Suprapubic skin (tissue), 4 donors: Measurements from ENCODE around the gene STAT1. TPM values are rescaled to one million over a fixed set of nuclear protein-coding genes. Genes with fewer than 3 reads are reported as not detected.
A peak's percentile ranks its signal among the peaks of the same experiment; 100 is the strongest.

Source experiments
- DNase-seq, 2 donors: peaks; one replicate each; pipeline ENCODE4 v3.0.0-alpha.2; 2019; ENCODE audit warnings: low spot score in 2 of 2
- H3K27ac ChIP-seq: fragments of 200-600 bp; sonication (generic); one replicate; pipeline ENCODE4 v1.5.1; 2019
- H3K27me3 ChIP-seq: fragments of 200-600 bp; sonication (generic); one replicate; pipeline ENCODE4 v1.5.1; 2019
- H3K36me3 ChIP-seq: fragments of 200-600 bp; sonication (generic); one replicate; pipeline ENCODE4 v1.5.1; 2019
- H3K4me1 ChIP-seq: fragments of 200-600 bp; sonication (generic); one replicate; pipeline ENCODE4 v1.5.1; 2019
- H3K4me3 ChIP-seq: fragments of 200-600 bp; sonication (generic); one replicate; pipeline ENCODE4 v1.5.1; 2019; ENCODE audit warnings: mild to moderate bottlenecking
- H3K9me3 ChIP-seq: fragments of 200-600 bp; sonication (generic); one replicate; pipeline ENCODE4 v1.5.1; 2019
- CTCF ChIP-seq, 2 donors: fragments of 200-600 bp in 1 of 2; fragments of 450-650 bp in 1 of 2; sonication (generic) in 1 of 2; IDR thresholded peaks; one replicate each; pipeline ENCODE4 v1.5.1; 2016 to 2019; ENCODE audit warnings: antibody characterized with exemption in 2 of 2, mild to moderate bottlenecking in 1 of 2, moderate library complexity in 1 of 2
- EP300 ChIP-seq: sonication (generic); formaldehyde crosslinking; IDR thresholded peaks from one replicate; pipeline ENCODE4 v1.6.1; 2017; ENCODE audit warnings: antibody characterized with exemption
- POLR2A ChIP-seq, 2 donors: fragments of 450-650 bp; IDR thresholded peaks; one replicate each; pipeline ENCODE4 v1.6.1; 2017; ENCODE audit warnings: antibody characterized with exemption in 2 of 2, mild to moderate bottlenecking in 2 of 2, moderate library complexity in 2 of 2
- POLR2AphosphoS5 ChIP-seq, 3 donors: sonication (generic); formaldehyde crosslinking; IDR thresholded peaks; one replicate each; pipeline ENCODE4 v1.6.1; 2017; ENCODE audit warnings: antibody characterized with exemption in 3 of 3
- WGBS: methylation state at CpG from one replicate; pipeline ENCODE4 v1.1.5; 2018; 5-methylcytosine and 5-hydroxymethylcytosine counted together
- total RNA-seq, 4 donors: library from RNA; depleted of rRNA; stranded (reverse); fragments of >200 nt; gene quantifications; one replicate each; pipeline ENCODE4 v1.1.0, GENCODE V29; 2016

The STAT1 gene
- total RNA-seq, 4 donors from 2014 or later, result 33.5 to 60.7 (median 37.6) TPM

- Histone ChIP-seq H3K4me3 (peak overlapping the region; percentile 58), H3K9me3 (no peaks in the 10 kb centered on the region), H3K27me3 (no peaks in the 10 kb centered on the region), H3K36me3 (no peaks in the 10 kb centered on the region), H3K4me1 (peaks cover 17% of the 10 kb centered on the region), H3K27ac (peak overlapping the region; percentile 84)
- no peak for TF ChIP-seq CTCF (IDR thresholded peaks at IDR 0.05)
- TF ChIP-seq POLR2AphosphoS5 (IDR thresholded peaks at IDR 0.05), result no peak
- TF ChIP-seq EP300, result no peak
- WGBS, result 25% methylated on average over 14 of the region's 14 CpGs
- DNase-seq, result peak in 1 of 2 donors; percentile 77
Observed at GRCh38 chr2:191020742-191021381, 6.9 kb upstream of the STAT1 start.

- 0% methylated on average over 46 of the region's 59 CpGs for WGBS
- H3K27me3 ChIP-seq, result no peaks in the 10 kb centered on the region
- H3K36me3 ChIP-seq, result no peaks in the 10 kb centered on the region
- DNase-seq, result peak; percentile 94
- H3K27ac ChIP-seq, result peak overlapping the region; percentile 84
- H3K4me1 ChIP-seq, result peaks cover 17% of the 10 kb centered on the region
- no peaks in the 10 kb centered on the region for H3K9me3 ChIP-seq
- TF ChIP-seq POLR2AphosphoS5 (IDR thresholded peaks at IDR 0.05), result peak; percentile 71 to 100 (median 97)
- TF ChIP-seq POLR2A (IDR thresholded peaks at IDR 0.05), result peak; percentile 70 to 82
- TF ChIP-seq EP300, result peak; percentile 51
- TF ChIP-seq CTCF (IDR thresholded peaks at IDR 0.05), result peak in 1 of 2 donors; percentile 18
- peak overlapping the region; percentile 58 for H3K4me3 ChIP-seq
Observed at GRCh38 chr2:191020221-191020741, 6.3 kb upstream of the STAT1 start.

DNA sequence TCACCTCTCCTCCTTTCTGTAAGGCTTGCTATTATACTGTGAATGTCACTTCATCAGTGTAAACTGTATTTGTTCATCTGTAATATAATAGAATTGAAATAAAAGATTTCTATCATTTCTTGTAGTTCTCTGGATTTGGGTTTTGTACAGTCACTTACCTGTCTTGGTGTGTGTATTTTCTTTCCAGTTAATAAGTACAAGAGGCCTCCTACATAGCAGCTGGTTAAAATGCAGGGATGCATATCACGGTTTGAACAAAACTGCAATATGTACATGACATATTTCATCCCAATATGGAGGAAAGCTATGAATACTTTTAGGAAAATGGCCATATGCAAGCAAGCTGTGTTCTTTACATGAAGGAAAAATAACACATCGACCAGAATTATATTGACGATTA lies 5.4 kb upstream of the STAT1 start:
- TF ChIP-seq CTCF (IDR thresholded peaks at IDR 0.05), result no peak
- no peak for TF ChIP-seq EP300
- no peak for TF ChIP-seq POLR2A (IDR thresholded peaks at IDR 0.05)
- no peak for TF ChIP-seq POLR2AphosphoS5 (IDR thresholded peaks at IDR 0.05)
- H3K27ac ChIP-seq, result no peak overlapping the region
- no peak overlapping the region for H3K4me3 ChIP-seq
- H3K4me1 ChIP-seq, result peaks cover 23% of the 10 kb centered on the region
- no peak for DNase-seq
- WGBS, result 88% methylated on average over 3 of the region's 3 CpGs
- H3K27me3 ChIP-seq, result no peaks in the 10 kb centered on the region
- no peaks in the 10 kb centered on the region for H3K9me3 ChIP-seq
- no peaks in the 10 kb centered on the region for H3K36me3 ChIP-seq

- no peak for TF ChIP-seq POLR2AphosphoS5 (IDR thresholded peaks at IDR 0.05)
- no peak for TF ChIP-seq CTCF (IDR thresholded peaks at IDR 0.05)
- no peak for TF ChIP-seq POLR2A (IDR thresholded peaks at IDR 0.05)
- TF ChIP-seq EP300, result no peak
- H3K4me3 ChIP-seq, result no peak overlapping the region
- no peaks in the 10 kb centered on the region for H3K9me3 ChIP-seq
- H3K27me3 ChIP-seq, result no peaks in the 10 kb centered on the region
- peaks cover 23% of the 10 kb centered on the region for H3K4me1 ChIP-seq
- DNase-seq, result no peak
- no peaks in the 10 kb centered on the region for H3K36me3 ChIP-seq
- WGBS, result 86% methylated on average over 3 of the region's 3 CpGs
- H3K27ac ChIP-seq, result no peak overlapping the region
Observed at GRCh38 chr2:191018643-191019119, 4.7 kb upstream of the STAT1 start.

- WGBS, result 94% methylated on average over 1 of the region's 1 CpG
- TF ChIP-seq POLR2AphosphoS5 (IDR thresholded peaks at IDR 0.05), result no peak
- no peak for TF ChIP-seq CTCF (IDR thresholded peaks at IDR 0.05)
- TF ChIP-seq EP300, result no peak
- no peak for TF ChIP-seq POLR2A (IDR thresholded peaks at IDR 0.05)
- no peak for DNase-seq
- Histone ChIP-seq H3K27ac (no peak overlapping the region), H3K4me1 (peaks cover 27% of the 10 kb centered on the region), H3K9me3 (no peaks in the 10 kb centered on the region), H3K4me3 (no peak overlapping the region), H3K27me3 (no peaks in the 10 kb centered on the region), H3K36me3 (no peaks in the 10 kb centered on the region)
Observed at GRCh38 chr2:191018048-191018447, 4.1 kb upstream of the STAT1 start.
